ENCODE data around the gene DOK5. TPM values are rescaled to one million over a fixed set of nuclear protein-coding genes. Genes with fewer than 3 reads are reported as not detected.
"Not testable (repeated sequence)": the region's sequence is repeated elsewhere in the genome, so short reads cannot be mapped to it uniquely, and the experiment has no call there.

The DOK5 gene
- total RNA-seq, 1 donor from 2014 or later = 0.69 TPM

DNA sequence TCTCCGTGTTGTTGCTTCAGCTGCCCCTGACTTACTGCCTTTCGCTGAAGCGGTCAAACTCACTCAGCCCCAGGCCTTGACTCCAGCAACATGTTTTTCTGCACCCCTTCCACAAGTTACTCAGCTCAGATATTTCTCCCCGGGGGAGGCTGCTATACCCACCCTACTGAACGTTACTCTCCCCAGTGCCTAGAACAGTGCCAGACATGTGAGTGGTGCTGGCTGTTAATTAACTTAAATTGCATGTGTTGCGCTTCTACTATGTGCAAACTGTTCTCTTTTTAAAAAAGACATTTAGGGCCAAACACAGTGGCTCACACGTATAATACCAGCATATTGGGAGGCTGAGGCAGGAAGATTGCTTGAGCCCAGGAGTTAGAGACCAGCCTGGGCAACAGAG is 41.2 kb upstream of the DOK5 start:
- no peaks in the 10 kb centered on the region for H3K36me3 ChIP-seq
- no peak overlapping the region for H3K4me3 ChIP-seq
- H3K4me1 ChIP-seq = no peaks in the 10 kb centered on the region
- H3K27me3 ChIP-seq = no peaks in the 10 kb centered on the region
- ATAC-seq (no peak), DNase-seq (no peak)
- TF ChIP-seq, protein P1, sequence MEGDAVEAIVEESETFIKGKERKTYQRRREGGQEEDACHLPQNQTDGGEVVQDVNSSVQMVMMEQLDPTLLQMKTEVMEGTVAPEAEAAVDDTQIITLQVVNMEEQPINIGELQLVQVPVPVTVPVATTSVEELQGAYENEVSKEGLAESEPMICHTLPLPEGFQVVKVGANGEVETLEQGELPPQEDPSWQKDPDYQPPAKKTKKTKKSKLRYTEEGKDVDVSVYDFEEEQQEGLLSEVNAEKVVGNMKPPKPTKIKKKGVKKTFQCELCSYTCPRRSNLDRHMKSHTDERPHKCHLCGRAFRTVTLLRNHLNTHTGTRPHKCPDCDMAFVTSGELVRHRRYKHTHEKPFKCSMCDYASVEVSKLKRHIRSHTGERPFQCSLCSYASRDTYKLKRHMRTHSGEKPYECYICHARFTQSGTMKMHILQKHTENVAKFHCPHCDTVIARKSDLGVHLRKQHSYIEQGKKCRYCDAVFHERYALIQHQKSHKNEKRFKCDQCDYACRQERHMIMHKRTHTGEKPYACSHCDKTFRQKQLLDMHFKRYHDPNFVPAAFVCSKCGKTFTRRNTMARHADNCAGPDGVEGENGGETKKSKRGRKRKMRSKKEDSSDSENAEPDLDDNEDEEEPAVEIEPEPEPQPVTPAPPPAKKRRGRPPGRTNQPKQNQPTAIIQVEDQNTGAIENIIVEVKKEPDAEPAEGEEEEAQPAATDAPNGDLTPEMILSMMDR (IDR thresholded peaks at IDR 0.05) = no peak
- H3K9me3 ChIP-seq = no peaks in the 10 kb centered on the region
- intact Hi-C loops (cut with DNase I) = no loop called here
- no peak overlapping the region for H3K27ac ChIP-seq

DNA sequence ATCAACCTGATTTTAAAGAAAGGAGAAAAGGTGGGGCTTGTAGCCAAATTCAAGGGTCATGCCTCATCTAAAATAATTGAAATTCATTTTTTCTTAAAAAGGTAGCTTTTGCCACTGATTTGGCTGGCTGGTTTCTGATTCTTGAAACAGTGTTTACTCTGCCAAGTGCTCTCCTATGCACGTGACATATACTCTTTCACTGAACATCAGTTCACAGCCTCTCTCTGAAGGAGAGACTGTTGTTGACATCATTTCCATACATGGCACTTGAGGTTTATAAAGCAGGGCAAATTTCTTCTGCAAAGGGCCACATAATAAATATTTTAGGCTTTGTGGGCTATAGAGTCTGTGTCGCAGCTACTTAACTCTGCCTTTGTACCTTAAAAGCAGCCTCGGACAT is 40.4 kb upstream of the DOK5 start:
- TF ChIP-seq, protein P1 (IDR thresholded peaks at IDR 0.05) = no peak
- H3K36me3 ChIP-seq = no peaks in the 10 kb centered on the region
- no peak for DNase-seq
- intact Hi-C loops (cut with DNase I) = no loop called here
- no peaks in the 10 kb centered on the region for H3K9me3 ChIP-seq
- no peak overlapping the region for H3K27ac ChIP-seq
- H3K4me1 ChIP-seq = no peaks in the 10 kb centered on the region
- no peaks in the 10 kb centered on the region for H3K27me3 ChIP-seq
- H3K4me3 ChIP-seq = no peak overlapping the region
- ATAC-seq = no peak

DNA sequence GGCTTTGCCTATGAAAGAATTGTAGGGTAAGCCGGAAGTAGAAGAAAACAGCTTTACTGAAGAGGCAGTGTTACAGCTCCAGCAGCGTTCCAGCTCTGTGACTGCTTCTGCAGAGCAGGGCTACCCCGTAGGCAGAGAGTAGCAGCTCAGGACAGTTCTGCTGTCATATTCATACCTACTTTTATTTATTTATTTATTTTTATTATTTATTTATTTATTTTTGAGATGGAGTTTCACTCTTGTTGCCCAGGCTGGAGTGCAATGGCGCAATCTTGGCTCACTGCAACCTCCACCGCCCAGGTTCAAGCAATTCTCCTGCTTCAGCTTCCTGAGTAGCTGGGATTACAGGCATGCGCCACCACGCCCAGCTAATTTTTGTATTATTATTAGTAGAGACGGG is 39.0 kb upstream of the DOK5 start:
- ATAC-seq; H3K4me3 ChIP-seq; intact Hi-C loops (cut with DNase I); H3K27ac ChIP-seq; H3K36me3 ChIP-seq; H3K9me3 ChIP-seq; H3K27me3 ChIP-seq; H3K4me1 ChIP-seq; DNase-seq: not testable (repeated sequence)

DNA sequence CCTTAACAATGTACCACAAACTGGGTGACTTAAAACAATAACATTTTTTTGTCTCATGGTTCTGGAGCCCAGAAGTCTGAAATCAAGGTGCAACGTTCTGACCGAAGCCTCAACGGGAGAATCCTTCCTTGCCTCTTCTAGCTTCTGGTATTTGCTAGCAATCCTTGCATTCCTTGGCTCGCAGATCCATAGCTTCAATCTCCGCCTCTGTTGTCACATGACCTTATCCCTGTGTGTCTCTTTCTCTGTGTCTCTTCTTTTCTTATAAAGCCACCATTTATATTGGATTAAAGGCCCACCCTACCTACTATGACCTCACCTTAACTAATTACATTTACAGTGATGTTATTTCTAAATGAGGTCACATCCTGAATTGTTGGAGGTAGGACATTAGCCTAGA is 37.2 kb upstream of the DOK5 start:
- H3K36me3 ChIP-seq = no peaks in the 10 kb centered on the region
- intact Hi-C loops (cut with DNase I) = no loop called here
- H3K9me3 ChIP-seq = no peaks in the 10 kb centered on the region
- ATAC-seq (no peak), DNase-seq (no peak)
- H3K4me1 ChIP-seq = no peaks in the 10 kb centered on the region
- TF ChIP-seq, protein P1 (IDR thresholded peaks at IDR 0.05) = no peak
- H3K4me3 ChIP-seq = no peak overlapping the region
- H3K27me3 ChIP-seq = no peaks in the 10 kb centered on the region
- no peak overlapping the region for H3K27ac ChIP-seq

DNA sequence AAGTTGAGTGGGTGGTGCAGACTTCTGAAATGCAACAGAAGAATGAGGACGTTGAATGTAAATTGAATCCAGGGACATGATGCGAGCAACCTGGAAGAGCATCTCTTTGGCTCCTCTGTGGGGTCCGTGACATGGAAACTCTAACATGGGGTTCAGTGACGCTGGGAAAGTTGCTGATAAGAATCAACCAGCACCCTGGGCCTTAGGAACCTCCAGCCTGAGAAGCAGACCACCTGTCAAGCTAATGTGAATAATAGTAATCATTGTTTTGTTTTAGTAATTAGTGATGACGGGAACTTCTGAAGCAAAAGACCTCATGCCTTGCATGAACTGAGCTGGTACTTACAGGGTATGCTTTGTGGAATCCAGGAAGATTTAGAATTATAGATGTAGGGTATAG is 25.2 kb upstream of the DOK5 start:
- ATAC-seq (no peak), DNase-seq (no peak)
- Histone ChIP-seq H3K36me3 (no peaks in the 10 kb centered on the region), H3K27me3 (no peaks in the 10 kb centered on the region), H3K4me1 (no peaks in the 10 kb centered on the region), H3K4me3 (no peak overlapping the region), H3K9me3 (no peaks in the 10 kb centered on the region), H3K27ac (no peak overlapping the region)
- intact Hi-C loops (cut with DNase I) = no loop called here
- TF ChIP-seq, protein P1 (IDR thresholded peaks at IDR 0.05) = no peak

DNA sequence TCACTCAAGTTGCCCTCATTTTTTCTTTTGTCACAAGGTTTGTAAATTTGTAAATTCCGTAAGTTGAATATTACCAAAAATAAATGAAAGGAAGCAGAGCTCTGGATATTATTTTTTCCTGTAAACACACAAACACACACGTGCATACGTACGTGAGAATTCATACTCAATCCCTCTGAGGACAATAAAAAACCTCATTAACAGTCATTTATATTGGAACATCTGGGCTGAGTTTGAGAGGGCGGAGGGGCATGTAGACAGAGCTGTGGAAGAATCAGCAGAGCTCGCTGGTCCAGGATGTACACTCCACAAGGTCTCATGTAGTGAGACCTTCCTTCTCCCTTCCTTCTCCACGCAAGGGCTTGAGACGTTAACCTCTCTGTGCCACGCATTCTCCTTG is 24.2 kb upstream of the DOK5 start:
- intact Hi-C loops (cut with DNase I) = no loop called here
- Histone ChIP-seq H3K27ac (no peak overlapping the region), H3K36me3 (no peaks in the 10 kb centered on the region), H3K27me3 (no peaks in the 10 kb centered on the region), H3K9me3 (no peaks in the 10 kb centered on the region), H3K4me1 (no peaks in the 10 kb centered on the region), H3K4me3 (no peak overlapping the region)
- TF ChIP-seq, protein P1 (IDR thresholded peaks at IDR 0.05) = no peak
- no peak for DNase-seq
- ATAC-seq = no peak

Data from upper lobe of right lung (tissue), 1 donor.